Measurements from ENCODE around the gene APEX2. TPM values are rescaled to one million over a fixed set of nuclear protein-coding genes. Genes with fewer than 3 reads are reported as not detected.

APEX2 gene
- total RNA-seq: 1 to 10 TPM; 6.4 to 7.2 TPM
- polyA plus RNA-seq (2013, experiment 1 of 2): 10.8 TPM
- polyA plus RNA-seq (2013, experiment 2 of 2): 12.2 TPM
- 12.5 to 62.9 (median 25.0) reads per million in 172 experiments for total RNA-seq

- Mint-ChIP-seq H3K36me3 (ENCODE audit: low read depth) (peaks cover 40% of the 10 kb centered on the region), H3K4me1 (ENCODE audit: low read depth) (peaks cover 36% of the 10 kb centered on the region), H3K27me3 (no peaks in the 10 kb centered on the region), H3K4me3 (peak within 1 kb of the TSS; percentile 96), H3K27ac (peak within 1 kb of the TSS; percentile 97), H3K9me3 (no peaks in the 10 kb centered on the region)
- peak within 1 kb of the TSS; percentile 84 to 97 for H3K27ac ChIP-seq (ENCODE audit: low read depth in 1 of 2, low read length in 2 of 2)
- intact Hi-C loops (cut with DNase I, micrococcal nuclease): loop anchor here (2.0 to 10.0 kb wide), 10 partner anchors 57 to 1568 kb away; partner anchors contain the start of genes GNL3L (in 1 of the 2), HSD17B10 (in 1 of the 2), MAGED2 (in 1 of the 2) and PHF8 (in 1 of the 2)
- ChIA-PET POLR2A (interaction anchor here (0.7 to 2.7 kb wide), 19 partner anchors 10 to 1729 kb away, joined by 3 to 17 read pairs (median 5); partner anchors contain the start of genes FAM120C, GNL3L, MAGEH1 and NBDY), CTCF (interaction anchor here (0.7 to 1.7 kb wide), 3 partner anchors 108 to 360 kb away, joined by 3 to 6 read pairs (median 3); no protein-coding TSS in a partner anchor)
- peaks cover 30% of the 10 kb centered on the region for H3K36me3 ChIP-seq (ENCODE audit: insufficient read depth, low read length)
- no peaks in the 10 kb centered on the region for H3K27me3 ChIP-seq (ENCODE audit: control insufficient read depth in 1 of 2, insufficient read depth in 2 of 2, low read length in 2 of 2)
- TF ChIP-seq CTCF (IDR thresholded peaks at IDR 0.05): no peak
- peak within 1 kb of the TSS; percentile 89 for H3K4me3 ChIP-seq (ENCODE audit: low read length)
- ATAC-seq (ENCODE audit: poor library complexity) (peak; percentile 94), DNase-seq (peak; percentile 72 to 95 (median 84))
- peaks cover 20% of the 10 kb centered on the region for H3K4me1 ChIP-seq (ENCODE audit: insufficient read depth, low read length)
- H3K9me3 ChIP-seq (ENCODE audit: control insufficient read depth in 1 of 2, insufficient read depth in 1 of 2, low read length in 2 of 2): no peaks in the 10 kb centered on the region
Observed at GRCh38 chrX:54999717-55000598, at the start of gene APEX2. TSS of gene APEX2 (plus strand) at chrX:55000363. CDS start at chrX:55000423, 60 bp downstream.

GRCh38 chrX:54950730-54951375, 49.3 kb upstream of the APEX2 start:
- Mint-ChIP-seq H3K4me1 (ENCODE audit: low read depth) (no peaks in the 10 kb centered on the region), H3K4me3 (no peak overlapping the region), H3K27me3 (no peaks in the 10 kb centered on the region), H3K36me3 (ENCODE audit: low read depth) (no peaks in the 10 kb centered on the region), H3K27ac (no peak overlapping the region), H3K9me3 (no peaks in the 10 kb centered on the region)
- H3K9me3 ChIP-seq (ENCODE audit: control insufficient read depth in 1 of 2, insufficient read depth in 1 of 2, low read length in 2 of 2): no peaks in the 10 kb centered on the region
- no peak for TF ChIP-seq CTCF (IDR thresholded peaks at IDR 0.05)
- no peaks in the 10 kb centered on the region for H3K36me3 ChIP-seq (ENCODE audit: insufficient read depth, low read length)
- H3K4me1 ChIP-seq (ENCODE audit: insufficient read depth, low read length): no peaks in the 10 kb centered on the region
- no peak overlapping the region for H3K4me3 ChIP-seq (ENCODE audit: low read length)
- intact Hi-C loops (cut with DNase I, micrococcal nuclease): no loop called here
- POLR2A ChIA-PET: no interaction called here
- CTCF ChIA-PET: no interaction called here
- DNase-seq (no peak), ATAC-seq (ENCODE audit: poor library complexity) (no peak)
- no peaks in the 10 kb centered on the region for H3K27me3 ChIP-seq (ENCODE audit: control insufficient read depth in 1 of 2, insufficient read depth in 2 of 2, low read length in 2 of 2)
- H3K27ac ChIP-seq (ENCODE audit: low read depth in 1 of 2, low read length in 2 of 2): no peak overlapping the region

- Histone ChIP-seq H3K36me3 (ENCODE audit: insufficient read depth, low read length) (no peaks in the 10 kb centered on the region), H3K27me3 (ENCODE audit: control insufficient read depth in 1 of 2, insufficient read depth in 2 of 2, low read length in 2 of 2) (no peaks in the 10 kb centered on the region), H3K4me1 (ENCODE audit: insufficient read depth, low read length) (peaks cover 7% of the 10 kb centered on the region), H3K4me3 (ENCODE audit: low read length) (no peak overlapping the region), H3K9me3 (ENCODE audit: control insufficient read depth in 1 of 2, insufficient read depth in 1 of 2, low read length in 2 of 2) (no peaks in the 10 kb centered on the region), H3K27ac (ENCODE audit: low read depth in 1 of 2, low read length in 2 of 2) (no peak overlapping the region)
- no peak overlapping the region for H3K27ac Mint-ChIP-seq
- no peak for TF ChIP-seq CTCF (IDR thresholded peaks at IDR 0.05)
- no peak overlapping the region for H3K4me3 Mint-ChIP-seq
- no peaks in the 10 kb centered on the region for H3K9me3 Mint-ChIP-seq
- ATAC-seq (ENCODE audit: poor library complexity): no peak
- no peak for DNase-seq
- peaks cover 36% of the 10 kb centered on the region for H3K4me1 Mint-ChIP-seq (ENCODE audit: low read depth)
- ChIA-PET POLR2A (no interaction called here), CTCF (no interaction called here)
- H3K36me3 Mint-ChIP-seq (ENCODE audit: low read depth): no peaks in the 10 kb centered on the region
- H3K27me3 Mint-ChIP-seq: no peaks in the 10 kb centered on the region
- intact Hi-C loops (cut with DNase I, micrococcal nuclease): no loop called here
Observed at GRCh38 chrX:54961750-54962149, 38.4 kb upstream of the APEX2 start.

Measured in CD4-positive, alpha-beta T cell (primary cell).